CD4-positive, alpha-beta T cell treated with Interleukin-6 at 100 ng/mL for 8 hours (primary cell): ENCODE measurements around the gene ATXN7L2.

Source experiments
- DNase-seq: peaks from one replicate; pipeline ENCODE4 v3.0.0-alpha.2; 2020; ENCODE audit warnings: mixed read lengths, low spot score

ATXN7L2 gene

DNA sequence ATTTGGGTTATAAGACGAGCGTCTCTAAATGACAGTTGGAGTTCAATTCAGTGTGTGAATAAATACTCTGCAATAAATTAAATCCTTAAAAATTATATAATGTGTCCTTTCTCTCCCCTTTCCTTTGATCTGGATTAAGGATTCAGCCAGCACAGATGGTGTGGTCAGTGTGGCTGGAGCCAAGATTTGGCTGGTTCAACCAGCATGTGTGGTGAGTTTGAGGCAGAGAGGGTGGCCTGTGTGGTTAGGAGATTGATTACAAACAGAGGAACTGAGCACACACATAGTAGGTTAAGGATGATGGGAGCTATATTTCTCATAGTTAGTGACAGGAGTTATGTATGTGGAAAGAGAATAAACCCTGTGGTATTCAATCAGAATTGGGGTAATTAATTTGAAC lies 40.0 kb downstream of the ATXN7L2 start:
- DNase-seq, result no peak

GRCh38 chr1:109527098-109527811 lies 43.5 kb downstream of the ATXN7L2 start:
- DNase-seq, result no peak

DNA sequence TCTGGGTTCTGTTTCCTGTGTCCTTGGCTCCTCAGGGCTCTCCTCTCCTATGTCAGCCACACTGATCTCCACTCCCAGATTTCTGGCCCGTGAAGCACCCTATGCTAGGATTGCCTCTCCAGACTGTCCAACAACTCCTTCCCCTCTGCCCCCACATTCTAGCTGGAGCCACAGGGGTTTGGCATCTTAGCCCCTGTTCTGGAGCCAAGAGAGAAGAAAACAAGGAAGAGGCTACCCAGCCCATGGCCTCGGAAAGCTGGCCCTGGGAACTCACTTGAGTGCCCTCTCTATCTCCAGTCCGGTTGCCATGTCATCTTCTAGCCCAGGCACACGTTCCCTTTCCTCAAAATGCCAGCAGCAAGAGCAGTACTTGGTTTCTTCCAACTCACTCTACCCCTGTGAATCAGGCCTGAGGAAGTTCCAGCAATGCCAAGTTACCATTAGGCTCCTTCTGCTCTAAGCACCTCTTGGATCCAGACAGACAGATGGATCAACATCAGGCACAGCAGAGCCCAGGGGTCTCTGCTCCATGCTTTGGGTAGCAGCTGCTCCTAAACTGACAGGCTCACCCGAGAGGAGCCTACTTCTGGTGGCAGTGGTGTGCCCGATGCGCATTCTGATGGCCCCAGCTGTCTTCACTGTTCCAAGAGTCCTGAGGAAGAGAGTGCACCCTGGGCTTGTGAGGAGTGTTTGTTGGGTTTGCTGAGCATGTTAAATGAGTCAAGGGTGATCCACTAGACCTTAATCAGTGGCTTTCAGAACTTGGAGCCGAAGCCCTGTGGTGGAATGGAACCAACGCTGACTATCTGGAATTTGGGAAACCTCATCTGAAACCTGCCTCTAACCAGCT lies 44.4 kb downstream of the ATXN7L2 start:
- DNase-seq, result no peak

DNA sequence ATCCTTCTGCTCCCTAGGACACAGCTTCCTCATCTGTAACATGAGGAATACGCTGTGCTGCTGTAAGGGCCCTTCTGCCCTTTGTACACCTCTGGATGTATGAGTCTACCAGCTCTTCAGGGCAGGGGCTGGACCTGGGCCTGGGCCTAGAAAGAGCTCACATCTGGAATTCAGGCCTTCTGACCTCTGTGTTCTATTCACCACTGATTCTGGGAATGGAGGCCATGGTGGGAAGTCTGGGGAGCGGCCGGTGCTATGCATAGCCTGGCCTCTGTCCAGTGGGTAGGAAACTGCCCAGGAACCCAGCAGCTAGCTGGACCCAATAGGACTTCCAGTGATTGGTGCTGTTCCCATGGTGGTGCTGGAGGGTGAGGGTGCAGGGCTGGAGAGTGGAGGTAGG lies 45.0 kb downstream of the ATXN7L2 start:
- no peak for DNase-seq

GRCh38 chr1:109529881-109530456 lies 46.3 kb downstream of the ATXN7L2 start:
- DNase-seq, result no peak

DNA sequence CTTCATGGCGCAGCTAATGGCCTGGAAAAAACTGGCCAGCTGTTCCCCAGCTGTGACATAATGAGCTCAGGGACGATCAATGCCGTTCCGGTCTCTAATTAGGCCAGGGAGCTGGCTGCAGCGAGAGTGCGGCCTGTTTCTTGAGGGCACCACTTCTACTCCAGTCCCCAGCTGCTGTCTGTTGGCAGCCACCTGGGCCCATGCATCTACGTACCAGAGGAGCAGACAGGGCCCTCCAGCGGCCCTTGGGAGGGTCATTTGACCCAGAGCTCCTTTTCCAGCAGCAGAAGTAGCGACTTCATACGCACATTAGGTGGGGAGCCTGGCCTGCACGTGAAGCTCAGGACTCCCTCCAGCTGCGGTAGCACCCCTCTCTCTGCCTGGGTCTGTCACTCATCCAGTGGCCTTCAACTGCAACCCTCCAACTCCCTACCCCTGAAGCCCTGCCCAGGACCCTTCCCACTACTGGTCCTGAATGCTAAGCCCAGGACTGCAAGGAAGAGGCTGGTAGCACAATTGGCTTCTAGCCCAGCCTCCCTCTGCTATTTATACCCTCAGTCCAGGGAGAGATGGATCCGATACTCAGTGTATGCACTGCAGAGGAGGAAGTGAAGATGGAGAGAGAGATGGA lies 46.9 kb downstream of the ATXN7L2 start:
- no peak for DNase-seq

GRCh38 chr1:109531380-109531779 lies 47.7 kb downstream of the ATXN7L2 start:
- no peak for DNase-seq

GRCh38 chr1:109531826-109532364 lies 48.2 kb downstream of the ATXN7L2 start:
- DNase-seq, result no peak

DNA sequence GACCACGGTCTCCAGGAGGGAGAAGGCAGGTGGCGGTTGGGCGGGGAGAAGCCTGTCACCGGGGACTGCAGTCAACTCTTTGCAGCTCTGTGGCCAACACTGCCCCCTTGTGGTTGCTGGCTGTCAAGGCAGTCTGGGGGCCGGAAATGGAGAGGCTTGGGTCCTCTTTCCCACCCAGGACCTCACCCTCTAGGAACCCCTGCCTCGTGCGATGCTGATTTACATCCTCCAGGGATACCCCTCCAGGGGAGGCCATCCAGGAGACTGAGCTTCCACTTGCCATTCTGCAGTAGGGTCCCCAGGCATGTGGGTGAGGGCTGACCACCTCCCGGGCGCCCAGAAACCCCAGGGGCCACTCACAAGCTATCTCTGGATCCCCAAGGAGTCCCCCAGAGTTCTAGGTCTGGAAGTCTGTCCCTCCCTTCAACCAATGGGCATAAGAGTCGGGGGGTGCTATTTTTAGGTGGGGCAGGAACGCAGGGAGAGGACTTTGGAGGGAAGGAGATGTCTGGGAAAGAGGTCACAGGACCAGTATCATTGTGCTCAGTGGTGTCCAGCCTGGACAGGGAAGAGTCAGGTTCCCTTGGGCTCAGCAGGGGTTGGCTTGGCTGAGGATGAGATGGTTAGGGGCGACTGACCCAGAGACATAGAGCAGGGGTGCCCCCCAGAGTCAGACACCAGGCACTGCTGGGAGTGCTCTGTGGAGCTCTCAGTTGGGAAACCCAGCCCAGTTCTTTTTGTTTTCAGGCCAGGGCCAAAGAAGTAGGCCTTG lies 48.8 kb downstream of the ATXN7L2 start:
- DNase-seq, result peak; percentile 90

DNA sequence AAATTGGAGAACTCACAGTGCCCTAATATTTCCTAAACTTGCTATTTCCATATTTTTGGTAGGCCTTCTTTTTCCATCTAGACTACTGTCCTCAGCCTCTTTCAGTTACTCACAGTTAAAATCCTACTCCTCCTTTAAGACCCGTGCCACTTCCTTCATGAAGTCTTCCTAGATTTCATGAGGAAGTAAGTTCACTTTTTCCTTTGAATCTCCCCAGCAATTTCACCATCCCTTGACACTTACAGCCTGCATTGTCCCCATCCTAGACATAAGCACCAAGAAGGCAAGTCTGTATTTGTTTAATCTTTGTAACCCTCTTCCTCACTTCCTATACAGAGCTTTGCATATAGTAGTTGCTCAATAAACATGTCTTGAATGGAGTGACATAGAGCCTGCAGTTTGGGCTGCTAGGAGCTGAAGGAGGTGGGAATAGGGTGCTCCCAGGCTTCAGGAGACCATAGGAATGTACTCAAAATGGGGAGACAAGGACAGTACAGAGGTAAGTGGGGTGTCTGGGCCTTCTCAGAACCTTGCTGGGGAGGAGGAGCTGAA lies 50.7 kb downstream of the ATXN7L2 start:
- no peak for DNase-seq

DNA sequence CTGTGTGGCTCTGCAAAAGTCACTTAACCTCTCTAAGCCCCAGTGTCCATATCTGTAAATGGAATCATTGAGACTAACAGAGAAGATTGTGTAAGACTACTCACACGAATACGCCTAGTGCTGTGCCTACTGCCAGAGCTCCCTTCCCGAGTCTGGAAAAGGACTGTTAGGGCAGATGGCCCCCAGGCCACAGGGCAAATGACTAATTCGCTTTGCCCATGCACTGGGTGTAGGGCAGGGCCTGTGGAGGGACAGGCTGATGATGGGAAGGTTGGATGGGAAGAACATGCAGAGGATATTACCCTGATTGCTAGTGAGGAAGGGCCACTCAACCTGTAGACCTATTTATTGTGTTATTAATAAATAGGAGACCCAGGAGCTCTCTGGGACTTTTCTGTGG lies 51.8 kb downstream of the ATXN7L2 start:
- DNase-seq, result no peak

DNA sequence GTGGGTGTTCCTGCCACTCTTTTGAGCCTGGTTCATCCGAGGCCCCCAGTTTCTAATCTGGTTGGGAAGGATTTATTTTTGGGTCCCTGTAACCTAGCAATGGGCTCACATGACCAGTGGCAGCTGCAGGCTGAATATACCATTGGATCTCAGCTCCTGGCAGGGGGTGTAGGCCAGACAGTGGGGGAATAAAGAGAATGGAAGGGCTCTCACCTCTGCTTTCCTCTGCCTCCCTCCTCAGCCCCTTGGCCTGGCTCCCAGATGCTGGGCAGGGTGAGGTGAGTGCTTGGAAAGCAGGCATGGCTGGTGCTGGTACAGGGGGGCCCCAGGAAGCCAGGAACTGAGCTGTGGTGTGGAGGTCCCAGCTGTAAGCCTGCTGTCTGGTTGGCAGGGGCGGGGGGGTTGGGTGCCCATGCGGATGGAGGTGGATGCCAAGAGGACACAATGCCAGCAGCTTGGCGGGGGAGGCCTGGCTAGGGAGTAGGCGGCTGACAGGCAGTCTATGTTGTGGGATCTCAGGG lies 52.3 kb downstream of the ATXN7L2 start:
- no peak for DNase-seq

GRCh38 chr1:109537450-109538178 lies 53.9 kb downstream of the ATXN7L2 start:
- DNase-seq, result no peak

DNA sequence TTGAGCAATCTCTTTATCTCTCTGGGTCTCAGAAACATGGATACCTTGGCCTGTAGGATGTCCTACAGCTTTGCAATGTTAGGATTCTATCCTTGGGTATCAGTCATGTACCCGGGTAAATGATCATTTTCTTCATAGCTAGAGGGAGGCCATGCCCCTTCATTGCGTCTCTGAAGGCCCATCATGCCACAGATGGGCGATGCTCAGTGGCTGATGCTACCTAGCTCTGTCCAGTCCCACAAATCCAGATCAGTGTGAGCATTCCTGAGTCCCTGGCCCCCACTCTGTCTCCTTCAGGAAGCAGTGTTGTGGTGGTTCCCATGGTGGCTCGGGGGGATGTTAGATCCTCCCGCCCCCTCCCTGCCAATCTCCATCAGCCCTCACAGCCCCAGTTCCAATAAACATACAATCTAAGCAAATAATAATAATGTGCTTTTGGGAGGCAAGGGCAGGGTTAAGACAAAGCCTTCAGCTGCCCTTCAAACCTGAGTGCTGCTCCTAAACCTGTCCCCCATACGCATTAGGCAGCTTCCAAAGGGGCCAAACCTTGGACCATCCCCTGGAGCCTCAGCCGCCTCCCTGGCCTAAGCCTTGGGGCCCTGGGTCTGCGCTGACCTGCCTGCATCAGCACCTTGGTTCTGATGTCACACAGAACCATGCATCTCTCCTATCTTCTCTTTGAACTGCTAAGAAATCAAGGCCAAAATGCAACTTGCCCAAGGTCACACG lies 55.3 kb downstream of the ATXN7L2 start:
- DNase-seq, result no peak

GRCh38 chr1:109539676-109540075 lies 56.0 kb downstream of the ATXN7L2 start, which contains the start of gene GPR61:
GPR61 (plus strand) TSS chr1:109539872; CDS start chr1:109543023, 3,151 bp downstream.
- no peak for DNase-seq

DNA sequence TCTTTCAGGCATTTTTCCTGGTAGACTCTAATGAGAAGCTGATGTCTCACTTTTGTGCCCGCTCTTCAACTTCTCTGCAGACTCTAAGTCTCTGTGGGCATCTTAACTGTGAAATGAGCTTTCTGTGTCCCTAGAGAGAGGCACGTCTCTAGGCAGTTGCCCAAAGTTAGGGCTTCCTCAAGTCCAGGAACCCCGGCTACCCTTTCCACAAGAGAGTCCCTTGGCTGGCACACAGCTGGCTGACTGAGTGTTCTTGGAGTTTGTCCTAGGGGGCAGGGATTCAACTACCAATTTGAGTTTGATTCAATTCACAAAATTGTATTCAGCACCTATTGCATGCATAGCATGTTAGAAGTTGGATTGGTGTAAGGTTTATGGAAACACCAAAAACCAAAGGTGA lies 57.4 kb downstream of the ATXN7L2 start:
- DNase-seq, result no peak
